Measurements from ENCODE around the gene ADIG. TPM values are rescaled to one million over a fixed set of nuclear protein-coding genes. Genes with fewer than 3 reads are reported as not detected.
A peak's percentile ranks its signal among the peaks of the same experiment; 100 is the strongest.

ADIG gene
- total and polyA plus RNA-seq, 2 of the 13 experiments (the other 11 are each of a cell fraction or from before 2014, with no cell fraction given): 0.15 TPM; not detected in 1

- TF ChIP-seq, protein P1, sequence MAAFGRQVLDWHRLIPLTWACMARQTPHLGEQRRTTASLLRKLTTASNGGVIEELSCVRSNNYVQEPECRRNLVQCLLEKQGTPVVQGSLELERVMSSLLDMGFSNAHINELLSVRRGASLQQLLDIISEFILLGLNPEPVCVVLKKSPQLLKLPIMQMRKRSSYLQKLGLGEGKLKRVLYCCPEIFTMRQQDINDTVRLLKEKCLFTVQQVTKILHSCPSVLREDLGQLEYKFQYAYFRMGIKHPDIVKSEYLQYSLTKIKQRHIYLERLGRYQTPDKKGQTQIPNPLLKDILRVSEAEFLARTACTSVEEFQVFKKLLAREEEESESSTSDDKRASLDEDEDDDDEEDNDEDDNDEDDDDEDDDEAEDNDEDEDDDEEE (CRISPR knock-in tag; IDR thresholded peaks at IDR 0.05): no peak
- TF ChIP-seq, protein P2, sequence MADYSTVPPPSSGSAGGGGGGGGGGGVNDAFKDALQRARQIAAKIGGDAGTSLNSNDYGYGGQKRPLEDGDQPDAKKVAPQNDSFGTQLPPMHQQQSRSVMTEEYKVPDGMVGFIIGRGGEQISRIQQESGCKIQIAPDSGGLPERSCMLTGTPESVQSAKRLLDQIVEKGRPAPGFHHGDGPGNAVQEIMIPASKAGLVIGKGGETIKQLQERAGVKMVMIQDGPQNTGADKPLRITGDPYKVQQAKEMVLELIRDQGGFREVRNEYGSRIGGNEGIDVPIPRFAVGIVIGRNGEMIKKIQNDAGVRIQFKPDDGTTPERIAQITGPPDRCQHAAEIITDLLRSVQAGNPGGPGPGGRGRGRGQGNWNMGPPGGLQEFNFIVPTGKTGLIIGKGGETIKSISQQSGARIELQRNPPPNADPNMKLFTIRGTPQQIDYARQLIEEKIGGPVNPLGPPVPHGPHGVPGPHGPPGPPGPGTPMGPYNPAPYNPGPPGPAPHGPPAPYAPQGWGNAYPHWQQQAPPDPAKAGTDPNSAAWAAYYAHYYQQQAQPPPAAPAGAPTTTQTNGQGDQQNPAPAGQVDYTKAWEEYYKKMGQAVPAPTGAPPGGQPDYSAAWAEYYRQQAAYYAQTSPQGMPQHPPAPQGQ (CRISPR knock-in tag; IDR thresholded peaks at IDR 0.05; ENCODE audit: borderline replicate concordance): no peak
- TF ChIP-seq HOXA7 (CRISPR knock-in tag; IDR thresholded peaks at IDR 0.05) (no peak), GTF2F1 (IDR thresholded peaks at IDR 0.05; ENCODE audit: low read length) (no peak), ZBTB33 (CRISPR knock-in tag; IDR thresholded peaks at IDR 0.05) (peak; percentile 71; the same call in 1 of the 2 replicates), ZMYM4 (CRISPR knock-in tag; IDR thresholded peaks at IDR 0.05) (0 out of 2 replicates have a peak, but pooled peaks have one; percentile 53), NR1H2 (CRISPR knock-in tag; IDR thresholded peaks at IDR 0.05; ENCODE audit: borderline replicate concordance, low read depth) (no peak), SMYD3 (CRISPR knock-in tag; IDR thresholded peaks at IDR 0.05) (no peak), MXI1 (IDR thresholded peaks at IDR 0.05; ENCODE audit: borderline replicate concordance, low read depth, low read length) (peak; percentile 18; the same call in 1 of the 3 replicates), PHF20 (CRISPR knock-in tag; IDR thresholded peaks at IDR 0.05) (no peak), BHLHE40 (IDR thresholded peaks at IDR 0.05; ENCODE audit: low read length) (peak; percentile 54; the same call in 1 of the 2 replicates), NR2F1 (CRISPR knock-in tag; IDR thresholded peaks at IDR 0.05) (peak; percentile 100), SALL2 (CRISPR knock-in tag; IDR thresholded peaks at IDR 0.05) (0 out of 2 replicates have a peak, but pooled peaks have one; percentile 64), ZNF883 (CRISPR knock-in tag; IDR thresholded peaks at IDR 0.05; ENCODE audit: not compliant biosample characterization) (no peak), RAD21 (CRISPR knock-in tag; IDR thresholded peaks at IDR 0.05) (no peak)
- TF ChIP-seq, protein P3, sequence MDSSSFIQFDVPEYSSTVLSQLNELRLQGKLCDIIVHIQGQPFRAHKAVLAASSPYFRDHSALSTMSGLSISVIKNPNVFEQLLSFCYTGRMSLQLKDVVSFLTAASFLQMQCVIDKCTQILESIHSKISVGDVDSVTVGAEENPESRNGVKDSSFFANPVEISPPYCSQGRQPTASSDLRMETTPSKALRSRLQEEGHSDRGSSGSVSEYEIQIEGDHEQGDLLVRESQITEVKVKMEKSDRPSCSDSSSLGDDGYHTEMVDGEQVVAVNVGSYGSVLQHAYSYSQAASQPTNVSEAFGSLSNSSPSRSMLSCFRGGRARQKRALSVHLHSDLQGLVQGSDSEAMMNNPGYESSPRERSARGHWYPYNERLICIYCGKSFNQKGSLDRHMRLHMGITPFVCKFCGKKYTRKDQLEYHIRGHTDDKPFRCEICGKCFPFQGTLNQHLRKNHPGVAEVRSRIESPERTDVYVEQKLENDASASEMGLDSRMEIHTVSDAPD (CRISPR knock-in tag; IDR thresholded peaks at IDR 0.05): no peak; the same call in 1 of the 2 replicates
- TF ChIP-seq, protein P4, sequence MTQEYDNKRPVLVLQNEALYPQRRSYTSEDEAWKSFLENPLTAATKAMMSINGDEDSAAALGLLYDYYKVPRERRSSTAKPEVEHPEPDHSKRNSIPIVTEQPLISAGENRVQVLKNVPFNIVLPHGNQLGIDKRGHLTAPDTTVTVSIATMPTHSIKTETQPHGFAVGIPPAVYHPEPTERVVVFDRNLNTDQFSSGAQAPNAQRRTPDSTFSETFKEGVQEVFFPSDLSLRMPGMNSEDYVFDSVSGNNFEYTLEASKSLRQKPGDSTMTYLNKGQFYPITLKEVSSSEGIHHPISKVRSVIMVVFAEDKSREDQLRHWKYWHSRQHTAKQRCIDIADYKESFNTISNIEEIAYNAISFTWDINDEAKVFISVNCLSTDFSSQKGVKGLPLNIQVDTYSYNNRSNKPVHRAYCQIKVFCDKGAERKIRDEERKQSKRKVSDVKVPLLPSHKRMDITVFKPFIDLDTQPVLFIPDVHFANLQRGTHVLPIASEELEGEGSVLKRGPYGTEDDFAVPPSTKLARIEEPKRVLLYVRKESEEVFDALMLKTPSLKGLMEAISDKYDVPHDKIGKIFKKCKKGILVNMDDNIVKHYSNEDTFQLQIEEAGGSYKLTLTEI (CRISPR knock-in tag; conservative IDR thresholded peaks at IDR 0.05): no peak
- TF ChIP-seq, protein P5, sequence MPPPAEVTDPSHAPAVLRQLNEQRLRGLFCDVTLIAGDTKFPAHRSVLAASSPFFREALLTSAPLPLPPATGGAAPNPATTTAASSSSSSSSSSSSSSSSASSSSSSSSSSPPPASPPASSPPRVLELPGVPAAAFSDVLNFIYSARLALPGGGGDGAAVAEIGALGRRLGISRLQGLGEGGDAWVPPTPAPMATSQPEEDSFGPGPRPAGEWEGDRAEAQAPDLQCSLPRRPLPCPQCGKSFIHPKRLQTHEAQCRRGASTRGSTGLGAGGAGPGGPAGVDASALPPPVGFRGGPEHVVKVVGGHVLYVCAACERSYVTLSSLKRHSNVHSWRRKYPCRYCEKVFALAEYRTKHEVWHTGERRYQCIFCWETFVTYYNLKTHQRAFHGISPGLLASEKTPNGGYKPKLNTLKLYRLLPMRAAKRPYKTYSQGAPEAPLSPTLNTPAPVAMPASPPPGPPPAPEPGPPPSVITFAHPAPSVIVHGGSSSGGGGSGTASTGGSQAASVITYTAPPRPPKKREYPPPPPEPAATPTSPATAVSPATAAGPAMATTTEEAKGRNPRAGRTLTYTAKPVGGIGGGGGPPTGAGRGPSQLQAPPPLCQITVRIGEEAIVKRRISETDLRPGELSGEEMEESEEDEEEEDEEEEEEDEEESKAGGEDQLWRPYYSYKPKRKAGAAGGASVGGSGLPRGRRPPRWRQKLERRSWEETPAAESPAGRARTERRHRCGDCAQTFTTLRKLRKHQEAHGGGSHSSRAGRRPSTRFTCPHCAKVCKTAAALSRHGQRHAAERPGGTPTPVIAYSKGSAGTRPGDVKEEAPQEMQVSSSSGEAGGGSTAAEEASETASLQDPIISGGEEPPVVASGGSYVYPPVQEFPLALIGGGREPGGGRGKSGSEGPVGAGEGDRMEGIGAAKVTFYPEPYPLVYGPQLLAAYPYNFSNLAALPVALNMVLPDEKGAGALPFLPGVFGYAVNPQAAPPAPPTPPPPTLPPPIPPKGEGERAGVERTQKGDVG (CRISPR knock-in tag; IDR thresholded peaks at IDR 0.05; ENCODE audit: borderline replicate concordance): no peak
Measured at GRCh38 chr20:38604873-38605303, 23.9 kb downstream of the ADIG start (continued).

Measured in HepG2 (cell line).